ENCODE measurements around the gene CD68.

The CD68 gene

DNA sequence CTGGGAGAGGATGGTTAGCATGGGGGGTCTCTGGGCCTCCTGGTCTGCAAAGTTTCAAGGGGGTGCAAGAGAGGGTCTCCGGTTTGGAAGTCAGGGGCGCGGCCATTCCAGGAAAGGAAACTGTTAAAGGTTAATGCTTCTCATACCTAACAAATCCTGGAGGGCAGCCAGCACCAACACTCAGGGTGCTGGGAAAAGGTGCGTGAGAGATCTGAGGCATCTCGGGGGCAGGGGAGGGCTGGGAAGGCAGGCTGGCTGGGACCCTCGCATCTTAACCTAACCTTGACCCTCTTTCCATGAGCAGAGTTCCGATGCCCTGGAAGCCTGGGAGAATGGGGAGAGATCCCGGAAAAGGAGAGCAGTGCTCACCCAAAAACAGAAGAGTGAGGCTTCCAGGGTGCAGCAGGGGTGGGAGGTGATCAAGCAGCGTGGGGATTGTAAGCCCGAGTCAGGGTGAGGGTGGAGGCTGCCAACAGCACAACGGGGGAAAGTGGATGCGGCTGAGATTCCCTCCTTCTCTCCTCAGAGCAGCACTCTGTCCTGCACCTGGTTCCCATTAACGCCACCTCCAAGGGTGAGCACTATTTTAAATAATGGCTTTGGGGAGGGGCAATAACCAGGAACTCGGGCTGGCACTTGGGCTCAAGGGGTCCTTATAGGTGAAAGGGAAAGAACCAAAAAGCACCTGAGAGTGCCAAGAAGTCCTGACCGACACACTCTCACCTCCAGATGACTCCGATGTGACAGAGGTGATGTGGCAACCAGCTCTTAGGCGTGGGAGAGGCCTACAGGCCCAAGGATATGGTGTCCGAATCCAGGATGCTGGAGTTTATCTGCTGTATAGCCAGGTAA is 19.9 kb upstream of the CD68 start:
- DNase-seq = no peak

DNA sequence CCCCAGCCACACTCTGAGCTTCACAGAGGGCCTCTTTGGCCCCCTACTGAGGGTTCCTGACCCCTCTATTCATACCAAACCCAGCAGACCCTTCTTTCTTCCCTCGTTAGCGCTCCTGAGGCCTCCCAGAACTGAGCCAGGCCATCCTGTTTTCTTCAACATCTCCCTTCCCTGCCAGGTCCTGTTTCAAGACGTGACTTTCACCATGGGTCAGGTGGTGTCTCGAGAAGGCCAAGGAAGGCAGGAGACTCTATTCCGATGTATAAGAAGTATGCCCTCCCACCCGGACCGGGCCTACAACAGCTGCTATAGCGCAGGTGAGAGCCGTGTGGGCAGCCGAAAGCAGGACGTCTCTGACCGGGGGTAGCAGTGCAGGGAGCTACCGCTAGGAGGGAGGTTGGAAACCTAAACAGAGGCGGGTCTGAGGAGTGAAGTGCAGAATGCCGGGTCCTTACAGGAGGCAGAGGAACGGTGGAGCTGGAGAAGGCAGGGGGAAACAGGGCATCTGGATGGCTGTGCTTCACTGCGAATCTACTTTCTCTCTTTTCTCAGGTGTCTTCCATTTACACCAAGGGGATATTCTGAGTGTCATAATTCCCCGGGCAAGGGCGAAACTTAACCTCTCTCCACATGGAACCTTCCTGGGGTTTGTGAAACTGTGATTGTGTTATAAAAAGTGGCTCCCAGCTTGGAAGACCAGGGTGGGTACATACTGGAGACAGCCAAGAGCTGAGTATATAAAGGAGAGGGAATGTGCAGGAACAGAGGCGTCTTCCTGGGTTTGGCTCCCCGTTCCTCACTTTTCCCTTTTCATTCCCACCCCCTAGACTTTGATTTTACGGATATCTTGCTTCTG is 19.0 kb upstream of the CD68 start:
- DNase-seq = peak; percentile 59

DNA sequence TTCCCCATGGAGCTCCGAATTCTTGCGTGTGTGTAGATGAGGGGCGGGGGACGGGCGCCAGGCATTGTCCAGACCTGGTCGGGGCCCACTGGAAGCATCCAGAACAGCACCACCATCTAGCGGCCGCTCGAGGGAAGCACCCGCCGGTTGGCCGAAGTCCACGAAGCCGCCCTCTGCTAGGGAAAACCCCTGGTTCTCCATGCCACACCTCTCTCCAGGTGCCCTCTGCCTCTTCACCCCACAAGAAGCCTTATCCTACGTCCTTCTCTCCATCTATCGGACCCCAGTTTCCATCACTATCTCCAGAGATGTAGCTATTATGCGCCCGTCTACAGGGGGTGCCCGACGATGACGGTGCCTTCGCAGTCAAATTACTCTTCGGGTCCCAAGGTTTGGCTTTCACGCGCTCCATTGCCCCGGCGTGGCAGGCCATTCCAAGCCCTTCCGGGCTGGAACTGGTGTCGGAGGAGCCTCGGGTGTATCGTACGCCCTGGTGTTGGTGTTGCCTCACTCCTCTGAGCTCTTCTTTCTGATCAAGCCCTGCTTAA is 18.3 kb upstream of the CD68 start:
- peak; percentile 86 for DNase-seq

DNA sequence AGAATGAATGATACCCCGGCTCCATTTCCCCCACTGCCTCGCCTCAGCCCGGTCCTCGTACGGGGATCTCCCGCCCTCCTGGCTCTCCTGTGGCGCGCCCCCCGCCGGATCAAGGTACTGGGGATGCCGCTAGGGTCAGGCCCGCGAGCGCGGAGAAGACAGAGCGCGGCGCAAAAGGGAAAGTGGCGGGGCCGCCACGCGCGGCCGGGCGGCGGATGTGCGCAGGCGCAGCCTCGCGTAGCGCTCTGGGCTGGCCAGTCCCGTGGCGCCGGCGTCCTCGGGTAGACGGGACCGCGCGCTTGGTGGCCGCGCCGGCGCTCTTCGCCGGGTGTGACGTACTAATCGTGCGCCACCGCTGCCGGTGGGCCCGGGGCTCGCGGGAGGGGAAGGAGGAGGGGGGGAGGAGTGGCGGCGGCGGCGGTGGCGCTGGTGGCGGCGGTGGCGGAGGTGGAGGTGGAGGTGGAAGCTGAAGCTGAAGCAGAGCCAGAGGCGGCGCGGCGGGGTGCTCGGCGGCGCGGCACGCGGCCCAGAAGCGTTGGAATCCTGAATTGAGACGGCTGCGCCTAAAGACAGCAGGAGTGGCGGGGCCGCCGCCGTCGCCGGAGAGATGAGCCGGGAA is 17.7 kb upstream of the CD68 start, which contains the start of gene SENP3:
Gene SENP3 (plus strand): TSS at position 331 of the 619 bp plus-strand sequence. CDS start 1,158 bp downstream, outside the sequence.
- DNase-seq = peak; percentile 94

DNA sequence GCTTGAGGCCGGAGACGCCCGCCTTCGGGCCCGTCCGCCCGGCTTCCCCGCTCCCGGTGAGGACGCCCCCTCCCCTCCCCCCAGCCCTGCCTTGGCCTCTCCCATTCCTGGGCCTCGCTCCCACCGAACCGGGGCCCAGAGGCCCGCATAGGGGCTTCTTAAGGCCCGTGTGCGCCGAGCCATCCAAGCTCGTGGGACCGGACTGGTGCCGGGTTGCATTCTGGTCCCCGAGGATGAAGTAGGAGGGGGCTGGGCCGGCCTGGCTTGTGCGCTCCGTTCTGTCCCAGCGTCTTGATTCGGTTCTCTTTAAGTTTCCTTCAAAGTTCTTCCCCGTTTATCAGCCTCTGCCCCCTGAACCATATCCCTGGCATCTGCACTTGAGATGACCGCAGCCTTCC is 17.2 kb upstream of the CD68 start:
- DNase-seq = no peak

DNA sequence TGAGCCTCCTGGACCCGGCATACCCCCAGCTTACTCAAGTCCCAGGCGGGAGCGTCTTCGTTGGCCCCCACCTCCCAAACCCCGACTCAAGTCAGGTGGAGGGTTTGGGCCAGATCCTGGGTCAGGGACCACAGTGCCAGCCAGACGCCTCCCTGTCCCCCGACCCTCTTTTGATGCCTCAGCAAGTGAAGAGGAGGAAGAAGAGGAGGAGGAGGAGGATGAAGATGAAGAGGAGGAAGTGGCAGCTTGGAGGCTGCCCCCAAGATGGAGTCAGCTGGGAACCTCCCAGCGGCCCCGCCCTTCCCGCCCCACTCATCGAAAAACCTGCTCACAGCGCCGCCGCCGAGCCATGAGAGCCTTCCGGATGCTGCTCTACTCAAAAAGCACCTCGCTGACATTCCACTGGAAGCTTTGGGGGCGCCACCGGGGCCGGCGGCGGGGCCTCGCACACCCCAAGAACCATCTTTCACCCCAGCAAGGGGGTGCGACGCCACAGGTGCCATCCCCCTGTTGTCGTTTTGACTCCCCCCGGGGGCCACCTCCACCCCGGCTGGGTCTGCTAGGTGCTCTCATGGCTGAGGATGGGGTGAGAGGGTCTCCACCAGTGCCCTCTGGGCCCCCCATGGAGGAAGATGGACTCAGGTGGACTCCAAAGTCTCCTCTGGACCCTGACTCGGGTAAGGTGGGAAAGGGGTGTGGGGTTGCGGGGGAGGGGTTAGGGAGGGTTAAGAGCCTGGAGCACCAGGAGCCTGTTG is 16.1 kb upstream of the CD68 start:
- DNase-seq = no peak

DNA sequence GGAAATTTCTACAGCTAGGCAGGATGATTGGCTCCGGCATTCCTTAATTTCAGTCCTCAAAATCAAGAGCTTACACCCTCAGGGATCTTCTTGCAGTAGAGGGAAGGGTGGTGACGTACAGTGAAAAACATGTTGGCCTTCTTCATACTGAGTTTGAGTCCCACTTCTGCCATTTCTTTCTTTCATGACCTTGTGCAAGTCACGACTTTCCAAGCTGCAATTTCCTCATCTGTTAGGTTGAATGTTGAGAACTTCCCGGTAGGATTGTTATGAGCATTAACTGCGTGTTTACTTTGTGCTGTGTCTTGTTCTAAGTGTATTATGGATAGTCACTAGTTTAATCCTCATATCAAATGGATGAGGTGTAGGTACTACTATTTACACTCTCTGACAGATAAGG is 9.9 kb upstream of the CD68 start:
- DNase-seq = no peak

DNA sequence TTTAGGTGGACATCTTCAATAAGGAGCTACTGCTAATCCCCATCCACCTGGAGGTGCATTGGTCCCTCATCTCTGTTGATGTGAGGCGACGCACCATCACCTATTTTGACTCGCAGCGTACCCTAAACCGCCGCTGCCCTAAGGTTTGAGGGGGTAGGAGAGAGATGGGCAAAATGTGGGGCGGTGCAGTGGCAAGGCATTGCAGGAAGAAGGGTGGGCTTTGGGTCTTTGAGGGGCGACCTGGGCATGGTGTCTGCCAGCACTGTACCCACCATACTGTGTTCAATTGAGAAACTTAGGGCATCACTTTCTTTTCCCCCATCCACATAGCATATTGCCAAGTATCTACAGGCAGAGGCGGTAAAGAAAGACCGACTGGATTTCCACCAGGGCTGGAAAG is 9.1 kb upstream of the CD68 start:
- DNase-seq = no peak

DNA sequence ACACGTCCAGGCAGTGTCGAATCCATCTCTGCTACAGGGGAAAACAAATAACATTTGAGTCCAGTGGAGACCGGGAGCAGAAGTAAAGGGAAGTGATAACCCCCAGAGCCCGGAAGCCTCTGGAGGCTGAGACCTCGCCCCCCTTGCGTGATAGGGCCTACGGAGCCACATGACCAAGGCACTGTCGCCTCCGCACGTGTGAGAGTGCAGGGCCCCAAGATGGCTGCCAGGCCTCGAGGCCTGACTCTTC is 7.2 kb upstream of the CD68 start:
- DNase-seq = no peak

DNA sequence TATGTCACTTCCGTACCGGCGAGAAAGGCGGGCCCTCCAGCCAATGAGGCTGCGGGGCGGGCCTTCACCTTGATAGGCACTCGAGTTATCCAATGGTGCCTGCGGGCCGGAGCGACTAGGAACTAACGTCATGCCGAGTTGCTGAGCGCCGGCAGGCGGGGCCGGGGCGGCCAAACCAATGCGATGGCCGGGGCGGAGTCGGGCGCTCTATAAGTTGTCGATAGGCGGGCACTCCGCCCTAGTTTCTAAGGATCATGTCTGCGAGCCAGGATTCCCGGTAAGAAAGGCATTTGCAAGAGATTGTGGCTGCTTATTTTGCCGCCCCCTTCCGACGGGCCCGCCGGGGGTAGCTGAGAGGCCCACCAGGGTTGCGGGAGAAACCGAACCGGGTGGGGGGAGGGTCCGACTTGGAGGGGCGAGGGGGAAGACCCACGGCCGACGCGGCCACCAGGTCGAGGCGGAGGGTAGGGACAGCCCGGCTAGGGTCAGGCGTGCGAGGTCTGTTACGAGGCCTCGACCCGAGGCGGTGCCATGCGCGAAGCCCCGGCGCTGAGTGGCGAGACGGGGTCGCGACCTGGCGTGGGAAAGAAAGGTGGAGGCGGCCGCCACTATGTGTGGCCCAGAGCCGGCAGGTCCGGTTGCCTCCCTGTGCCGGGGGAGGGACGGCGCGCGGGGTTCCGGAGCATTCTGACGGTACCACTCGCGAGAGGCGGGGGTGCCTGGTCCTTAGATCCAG is 6.7 kb upstream of the CD68 start:
- peak; percentile 100 for DNase-seq

DNA sequence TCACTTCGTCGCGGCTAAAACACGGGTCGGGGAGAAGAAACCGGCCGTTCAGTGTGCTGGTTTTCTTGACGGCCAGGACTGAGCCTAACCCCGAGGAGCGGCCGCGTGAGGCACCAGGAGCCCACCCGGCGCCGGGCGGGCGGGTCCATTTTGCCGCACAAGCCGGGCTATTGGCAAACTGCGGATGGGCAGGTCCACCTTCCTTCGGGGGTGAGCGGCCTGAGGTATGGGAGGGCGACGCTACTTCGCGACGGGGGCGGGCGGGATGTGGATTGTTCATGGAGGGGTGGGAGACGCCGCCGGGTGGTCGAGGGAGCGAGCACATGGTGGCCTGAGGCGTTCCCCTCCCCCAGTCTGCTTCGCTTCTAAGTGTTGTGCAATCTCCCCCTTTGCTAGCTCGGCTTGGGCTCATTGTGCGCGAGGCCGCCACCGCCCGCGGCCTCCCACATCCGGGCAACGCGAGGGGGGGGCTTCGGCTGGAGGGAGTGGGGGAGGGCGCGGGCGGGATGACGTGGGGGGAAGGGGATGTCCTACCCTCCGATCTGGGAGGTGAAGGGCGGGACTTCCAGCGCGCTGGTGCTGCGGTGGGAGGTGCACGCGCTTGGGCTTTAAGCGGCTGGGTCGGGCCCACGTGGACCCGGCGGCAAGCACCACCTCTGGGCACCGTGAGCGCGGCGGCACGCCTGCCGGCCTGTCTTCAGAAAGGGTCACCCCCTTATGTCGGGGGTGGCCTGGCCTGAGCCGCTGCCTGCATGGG is 5.9 kb upstream of the CD68 start:
- peak; percentile 95 for DNase-seq

DNA sequence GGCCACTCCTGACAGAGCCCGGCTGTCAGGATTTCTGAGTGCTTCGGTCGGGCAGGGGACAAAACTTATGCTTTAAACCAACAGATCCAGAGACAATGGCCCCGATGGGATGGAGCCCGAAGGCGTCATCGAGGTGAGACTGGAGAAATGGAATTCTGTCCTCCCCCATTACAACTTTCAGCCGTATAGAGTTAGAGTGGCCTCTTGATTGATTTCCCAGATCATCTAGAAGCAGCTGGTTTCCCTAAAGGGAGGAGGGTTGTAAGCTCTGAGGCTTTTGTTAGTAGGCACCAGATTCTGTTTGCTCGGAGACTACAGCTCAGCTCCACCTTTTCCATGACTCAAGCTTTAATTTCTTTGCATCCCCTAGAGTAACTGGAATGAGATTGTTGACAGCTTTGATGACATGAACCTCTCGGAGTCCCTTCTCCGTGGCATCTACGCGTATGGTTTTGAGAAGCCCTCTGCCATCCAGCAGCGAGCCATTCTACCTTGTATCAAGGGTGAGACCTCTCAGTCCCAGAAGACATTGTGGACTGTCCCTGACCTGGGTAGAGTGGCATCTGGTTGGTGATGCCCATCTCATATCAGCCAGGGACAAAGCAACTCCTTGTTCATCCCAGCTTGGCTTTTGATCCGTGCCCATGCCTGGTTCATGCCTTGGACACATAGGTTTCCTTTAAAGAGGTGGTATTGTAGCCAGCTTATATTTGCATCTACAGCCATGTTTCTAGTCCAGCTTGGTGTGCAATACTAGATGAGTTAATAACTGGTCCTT is 5.1 kb upstream of the CD68 start:
- DNase-seq = no peak

DNA sequence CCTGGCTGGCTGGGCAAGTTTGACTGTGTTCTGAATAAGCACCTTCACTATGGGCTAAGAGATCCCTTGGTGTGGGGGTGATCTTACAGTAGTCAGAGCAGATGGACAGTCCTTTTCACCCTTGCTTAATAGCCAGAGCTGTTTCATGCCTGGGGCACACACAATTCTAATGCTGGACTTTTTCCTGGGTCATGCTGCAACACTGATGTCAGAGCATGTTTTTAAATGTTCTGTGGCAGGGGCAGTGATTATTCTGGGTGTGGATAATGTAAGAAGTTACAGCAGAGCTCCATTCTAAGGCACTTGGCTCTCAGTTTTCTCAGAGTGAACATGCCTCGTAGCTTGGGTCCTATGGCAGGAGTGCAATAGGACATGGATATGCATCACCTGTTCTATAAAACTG is 4.0 kb upstream of the CD68 start:
- no peak for DNase-seq

DNA sequence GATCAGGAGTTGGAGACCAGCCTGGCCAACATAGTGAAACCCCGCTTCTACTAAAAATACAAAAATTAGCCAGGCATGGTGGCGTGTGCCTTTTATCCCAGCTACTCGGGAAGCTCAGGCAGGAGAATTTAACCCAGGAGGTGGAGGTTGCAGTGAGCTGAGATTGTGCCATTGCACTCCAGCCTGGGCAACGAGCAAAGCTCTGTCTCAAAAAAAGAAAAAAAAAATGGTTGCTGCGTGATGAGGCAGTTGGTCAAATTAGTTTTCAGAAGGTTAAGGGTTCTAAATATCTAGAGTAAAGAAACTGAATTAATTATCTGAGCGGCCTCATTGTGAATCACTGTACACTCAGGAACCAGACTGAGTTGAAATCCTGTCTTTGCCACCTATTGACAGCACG is 3.5 kb upstream of the CD68 start:
- DNase-seq = no peak

DNA sequence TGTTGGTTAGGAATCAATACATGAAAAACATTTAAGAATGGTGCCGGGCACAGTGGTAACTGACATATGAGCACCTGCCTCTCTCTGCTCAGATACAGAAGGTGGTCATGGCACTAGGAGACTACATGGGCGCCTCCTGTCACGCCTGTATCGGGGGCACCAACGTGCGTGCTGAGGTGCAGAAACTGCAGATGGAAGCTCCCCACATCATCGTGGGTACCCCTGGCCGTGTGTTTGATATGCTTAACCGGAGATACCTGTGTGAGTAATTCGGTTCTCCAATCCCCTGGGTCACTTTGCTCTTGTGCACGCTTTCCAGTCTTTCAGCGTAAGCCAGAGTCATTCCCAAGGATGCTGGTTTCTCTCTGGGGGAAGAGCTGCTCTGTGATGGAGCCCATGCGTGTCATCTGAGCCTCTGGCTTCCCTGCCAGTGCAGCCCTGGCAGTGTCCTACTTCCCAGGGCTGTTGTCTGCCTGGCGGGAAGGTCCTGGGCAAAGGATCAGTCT is 3.0 kb upstream of the CD68 start:
- no peak for DNase-seq

DNA sequence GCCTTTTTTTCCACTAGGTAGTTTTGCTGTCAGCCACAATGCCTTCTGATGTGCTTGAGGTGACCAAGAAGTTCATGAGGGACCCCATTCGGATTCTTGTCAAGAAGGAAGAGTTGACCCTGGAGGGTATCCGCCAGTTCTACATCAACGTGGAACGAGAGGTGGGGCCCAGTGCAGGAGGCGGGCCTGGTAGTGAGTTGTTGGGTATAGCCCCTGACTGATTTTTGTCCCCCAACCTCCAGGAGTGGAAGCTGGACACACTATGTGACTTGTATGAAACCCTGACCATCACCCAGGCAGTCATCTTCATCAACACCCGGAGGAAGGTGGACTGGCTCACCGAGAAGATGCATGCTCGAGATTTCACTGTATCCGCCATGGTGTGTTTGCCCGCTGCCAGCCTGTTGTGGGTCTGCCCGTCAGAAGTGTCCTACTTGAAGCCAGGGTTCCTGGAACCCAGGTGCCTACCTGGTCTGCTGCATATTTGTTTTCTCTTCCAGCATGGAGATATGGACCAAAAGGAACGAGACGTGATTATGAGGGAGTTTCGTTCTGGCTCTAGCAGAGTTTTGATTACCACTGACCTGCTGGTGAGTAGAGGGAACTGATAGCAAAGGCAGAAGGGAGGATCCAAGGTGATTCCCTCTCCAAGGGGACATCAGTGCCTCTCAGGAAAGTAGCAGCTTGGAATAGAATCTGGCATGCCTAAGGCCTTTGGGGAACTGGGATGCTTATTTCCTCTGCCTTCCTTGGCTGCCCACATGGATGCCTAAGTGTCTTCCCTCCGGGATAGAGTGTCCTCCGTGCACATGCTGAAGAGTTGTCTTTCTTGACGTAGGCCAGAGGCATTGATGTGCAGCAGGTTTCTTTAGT is 1.9 kb upstream of the CD68 start:
- DNase-seq = no peak

DNA sequence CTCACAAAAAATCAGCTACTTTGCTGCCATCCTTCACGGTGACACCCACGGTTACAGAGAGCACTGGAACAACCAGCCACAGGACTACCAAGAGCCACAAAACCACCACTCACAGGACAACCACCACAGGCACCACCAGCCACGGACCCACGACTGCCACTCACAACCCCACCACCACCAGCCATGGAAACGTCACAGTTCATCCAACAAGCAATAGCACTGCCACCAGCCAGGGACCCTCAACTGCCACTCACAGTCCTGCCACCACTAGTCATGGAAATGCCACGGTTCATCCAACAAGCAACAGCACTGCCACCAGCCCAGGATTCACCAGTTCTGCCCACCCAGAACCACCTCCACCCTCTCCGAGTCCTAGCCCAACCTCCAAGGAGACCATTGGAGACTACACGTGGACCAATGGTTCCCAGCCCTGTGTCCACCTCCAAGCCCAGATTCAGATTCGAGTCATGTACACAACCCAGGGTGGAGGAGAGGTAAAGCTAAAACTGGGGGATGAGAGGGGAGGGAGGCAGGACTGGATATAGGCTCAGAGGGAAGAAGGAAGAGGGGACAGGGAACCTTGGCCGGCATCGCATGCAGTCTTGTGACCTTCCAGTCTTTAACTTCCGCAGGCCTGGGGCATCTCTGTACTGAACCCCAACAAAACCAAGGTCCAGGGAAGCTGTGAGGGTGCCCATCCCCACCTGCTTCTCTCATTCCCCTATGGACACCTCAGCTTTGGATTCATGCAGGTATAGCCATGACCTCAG is 581 bp downstream of the CD68 start:
- DNase-seq = peak; percentile 56

Data from CD4-positive, alpha-beta T cell treated with Interleukin-21 for 1 hour (primary cell).